DOHH2 (cell line): ENCODE data around the gene IGF1R.

ENCODE experiments used
- H3F3A ChIP-seq: fragments of 200-600 bp; sonication (generic), shearing (Covaris generic); 2 replicates; pipeline ENCODE4 v1.6.0; 2016; ENCODE audit warnings: antibody characterized with exemption, mild to moderate bottlenecking; ENCODE audit not compliant: control insufficient read depth, insufficient read depth
- H3K27ac ChIP-seq: fragments of 200-600 bp; sonication (generic); 2 replicates; pipeline ENCODE4 v1.5.1; 2014; ENCODE audit warnings: low read depth, mild to moderate bottlenecking, low read length, moderate library complexity
- H3K27me3 ChIP-seq: fragments of 200-600 bp; sonication (generic); 2 replicates; pipeline ENCODE4 v1.6.1; 2014; ENCODE audit warnings: mild to moderate bottlenecking, low read length, mixed read lengths; ENCODE audit not compliant: control insufficient read depth
- H3K36me3 ChIP-seq: fragments of 200-600 bp; sonication (generic); 2 replicates; pipeline ENCODE4 v1.6.1; 2014; ENCODE audit warnings: mild to moderate bottlenecking, low read length, moderate library complexity, mixed read lengths; ENCODE audit not compliant: control insufficient read depth
- H3K4me1 ChIP-seq: fragments of 200-600 bp; sonication (generic); 2 replicates; pipeline ENCODE4 v1.6.1; 2014; ENCODE audit warnings: mild to moderate bottlenecking, low read length, mixed read lengths; ENCODE audit not compliant: control insufficient read depth
- H3K4me2 ChIP-seq: fragments of 200-600 bp; sonication (generic); 2 replicates; pipeline ENCODE4 v1.6.0; 2014; ENCODE audit warnings: mild to moderate bottlenecking, low read length, moderate library complexity
- H3K4me3 ChIP-seq: fragments of 200-600 bp; sonication (generic); 2 replicates; pipeline ENCODE4 v1.5.1; 2014; ENCODE audit warnings: mild to moderate bottlenecking, low read length, mixed read lengths
- H3K79me2 ChIP-seq: fragments of 200-600 bp; sonication (generic); 2 replicates; pipeline ENCODE4 v1.6.1; 2014; ENCODE audit warnings: mild to moderate bottlenecking, low read length, mixed read lengths; ENCODE audit not compliant: control insufficient read depth
- H3K9me2 ChIP-seq: fragments of 200-600 bp; sonication (generic); replicated peaks from 2 replicates; pipeline ENCODE4 v1.6.1; 2014; ENCODE audit warnings: mild to moderate bottlenecking, low read length, mixed read lengths; ENCODE audit not compliant: control insufficient read depth
- H3K9me3 ChIP-seq: fragments of 200-600 bp; sonication (generic); 2 replicates; pipeline ENCODE4 v1.6.1; 2014; ENCODE audit warnings: antibody characterized with exemption, low read length, mixed read lengths; ENCODE audit not compliant: control insufficient read depth, insufficient read depth
- H4K20me1 ChIP-seq: fragments of 200-600 bp; sonication (generic); 2 replicates; pipeline ENCODE4 v1.6.0; 2014; ENCODE audit warnings: low read depth, mild to moderate bottlenecking, antibody characterized with exemption, low read length, moderate library complexity; ENCODE audit not compliant: control insufficient read depth, insufficient read depth
- CTCF ChIP-seq: fragments of 200-600 bp; sonication (generic); IDR thresholded peaks from one replicate; pipeline ENCODE4 v1.5.1; 2014; ENCODE audit warnings: antibody characterized with exemption, mild to moderate bottlenecking, low read depth, low read length; ENCODE audit not compliant: poor library complexity, severe bottlenecking
- EZH2phosphoT487 ChIP-seq: fragments of 200-600 bp; sonication (generic); IDR thresholded peaks from 2 replicates; pipeline ENCODE4 v1.6.1; 2017; ENCODE audit warnings: borderline replicate concordance, mild to moderate bottlenecking, antibody characterized with exemption, low read length, moderate library complexity, mixed read lengths

The IGF1R gene

DNA sequence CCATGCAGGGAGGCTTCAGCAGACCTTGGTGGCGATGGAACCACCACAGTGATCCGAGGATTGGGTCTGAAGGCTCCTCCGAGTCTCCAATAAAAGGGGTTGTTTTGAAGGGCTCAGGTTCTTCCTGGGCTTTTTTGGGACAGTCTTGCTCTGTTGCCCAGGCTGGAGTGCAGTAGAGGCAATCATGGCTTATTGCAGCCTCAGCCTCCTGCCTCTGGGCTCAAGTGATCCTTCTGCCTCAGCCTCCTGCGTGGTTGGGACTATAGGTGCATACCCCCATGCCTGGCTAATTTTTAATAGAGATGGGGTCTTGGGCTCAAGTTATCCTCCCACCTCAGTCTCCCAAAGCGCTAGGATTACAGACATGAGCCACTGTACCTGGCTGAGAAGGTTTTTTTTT is 84.8 kb downstream of the IGF1R start:
- Histone ChIP-seq H3K4me1 (no peaks in the 10 kb centered on the region), H3K4me2 (no peak overlapping the region), H3K9me2 (no peaks in the 10 kb centered on the region), H3K36me3 (no peaks in the 10 kb centered on the region), H3K79me2 (no peaks in the 10 kb centered on the region), H3K27me3 (no peaks in the 10 kb centered on the region), H4K20me1 (peaks cover 10% of the 10 kb centered on the region), H3K27ac (no peak overlapping the region), H3K4me3 (no peak overlapping the region), H3F3A (no peaks in the 10 kb centered on the region), H3K9me3 (no peaks in the 10 kb centered on the region)
- TF ChIP-seq EZH2phosphoT487: no peak
- TF ChIP-seq CTCF: no peak

GRCh38 chr15:98734466-98735199 is 86.3 kb downstream of the IGF1R start:
- Histone ChIP-seq H3K79me2 (no peaks in the 10 kb centered on the region; the same call in 1 of the 2 replicates), H3K27ac (no peak overlapping the region), H4K20me1 (peaks cover 10% of the 10 kb centered on the region), H3K4me3 (no peak overlapping the region), H3K27me3 (no peaks in the 10 kb centered on the region), H3F3A (no peaks in the 10 kb centered on the region), H3K9me2 (no peaks in the 10 kb centered on the region), H3K9me3 (no peaks in the 10 kb centered on the region), H3K4me1 (no peaks in the 10 kb centered on the region), H3K4me2 (no peak overlapping the region), H3K36me3 (no peaks in the 10 kb centered on the region)
- TF ChIP-seq EZH2phosphoT487 (no peak), CTCF (no peak)

DNA sequence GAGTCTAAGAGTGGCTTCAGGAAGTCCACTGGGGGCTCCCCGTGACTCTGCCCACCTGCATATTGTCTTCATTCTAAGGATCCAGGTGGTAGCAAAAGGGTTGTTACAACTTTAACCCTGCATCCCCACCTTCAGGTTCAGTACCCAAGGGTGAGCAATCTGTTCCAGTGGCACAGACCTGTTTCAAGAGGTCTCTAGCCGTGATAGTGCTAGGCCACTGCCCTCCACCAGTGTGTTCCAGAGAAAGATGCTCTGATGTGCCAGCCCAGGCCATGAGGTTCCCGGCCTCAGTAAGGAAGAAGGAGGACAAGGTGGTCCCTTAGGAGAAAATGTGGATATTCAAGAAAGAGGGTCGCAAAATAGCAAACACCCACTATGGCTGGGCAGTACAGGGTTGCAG is 87.0 kb downstream of the IGF1R start:
- H3K9me2 ChIP-seq: no peaks in the 10 kb centered on the region
- H3K9me3 ChIP-seq: no peaks in the 10 kb centered on the region
- no peaks in the 10 kb centered on the region; the same call in 1 of the 2 replicates for H3K79me2 ChIP-seq
- peaks cover 10% of the 10 kb centered on the region for H4K20me1 ChIP-seq
- H3K4me2 ChIP-seq: no peak overlapping the region
- TF ChIP-seq CTCF (no peak), EZH2phosphoT487 (no peak)
- no peak overlapping the region for H3K4me3 ChIP-seq
- H3K27me3 ChIP-seq: no peaks in the 10 kb centered on the region
- H3K27ac ChIP-seq: no peak overlapping the region
- no peaks in the 10 kb centered on the region for H3K36me3 ChIP-seq
- H3F3A ChIP-seq: no peaks in the 10 kb centered on the region
- H3K4me1 ChIP-seq: no peaks in the 10 kb centered on the region
